CD4-positive, alpha-beta T cell treated with Interleukin-2 at 100 ng/mL for 4 hours (primary cell): ENCODE data around the gene LTBP3.

Experiments
- DNase-seq: peaks from one replicate; pipeline ENCODE4 v3.0.0-alpha.2; 2020; ENCODE audit warnings: low spot score

The LTBP3 gene

GRCh38 chr11:65553301-65554001 lies 4.7 kb downstream of the LTBP3 start:
- peak; percentile 81 for DNase-seq

GRCh38 chr11:65552388-65552951 lies 5.7 kb downstream of the LTBP3 start:
- DNase-seq: no peak

- peak; percentile 66 for DNase-seq
Observed at GRCh38 chr11:65551572-65552387, 6.4 kb downstream of the LTBP3 start.

- no peak for DNase-seq
Observed at GRCh38 chr11:65549096-65549495, 9.1 kb downstream of the LTBP3 start.

DNA sequence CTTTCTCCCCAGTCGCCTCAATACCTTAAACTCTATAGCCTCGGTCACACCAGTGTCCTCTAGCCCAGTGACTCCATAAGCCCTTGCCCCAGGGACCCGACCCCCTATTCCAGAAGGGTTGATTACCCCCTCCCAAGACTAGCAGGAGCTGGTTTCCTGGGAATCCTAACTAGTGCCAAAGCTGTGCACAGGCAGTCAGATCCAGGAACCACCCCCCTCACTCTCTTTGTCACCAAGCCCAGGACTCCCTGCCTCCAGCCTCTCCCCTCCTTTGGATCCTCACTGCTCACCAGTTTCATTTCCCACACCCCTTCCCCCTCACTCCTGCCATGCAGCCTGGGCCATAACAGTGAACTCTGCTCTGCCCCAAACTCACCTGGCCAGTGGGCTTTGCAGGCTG lies 9.8 kb downstream of the LTBP3 start:
- no peak for DNase-seq

GRCh38 chr11:65547446-65548125 lies 10.6 kb downstream of the LTBP3 start:
- DNase-seq: peak; percentile 47

- peak; percentile 98 for DNase-seq
Observed at GRCh38 chr11:65546217-65546958, 11.8 kb downstream of the LTBP3 start.

- DNase-seq: no peak
Observed at GRCh38 chr11:65545853-65546216, 12.3 kb downstream of the LTBP3 start.

- DNase-seq: no peak
Observed at GRCh38 chr11:65542738-65543390, 15.3 kb downstream of the LTBP3 start.

DNA sequence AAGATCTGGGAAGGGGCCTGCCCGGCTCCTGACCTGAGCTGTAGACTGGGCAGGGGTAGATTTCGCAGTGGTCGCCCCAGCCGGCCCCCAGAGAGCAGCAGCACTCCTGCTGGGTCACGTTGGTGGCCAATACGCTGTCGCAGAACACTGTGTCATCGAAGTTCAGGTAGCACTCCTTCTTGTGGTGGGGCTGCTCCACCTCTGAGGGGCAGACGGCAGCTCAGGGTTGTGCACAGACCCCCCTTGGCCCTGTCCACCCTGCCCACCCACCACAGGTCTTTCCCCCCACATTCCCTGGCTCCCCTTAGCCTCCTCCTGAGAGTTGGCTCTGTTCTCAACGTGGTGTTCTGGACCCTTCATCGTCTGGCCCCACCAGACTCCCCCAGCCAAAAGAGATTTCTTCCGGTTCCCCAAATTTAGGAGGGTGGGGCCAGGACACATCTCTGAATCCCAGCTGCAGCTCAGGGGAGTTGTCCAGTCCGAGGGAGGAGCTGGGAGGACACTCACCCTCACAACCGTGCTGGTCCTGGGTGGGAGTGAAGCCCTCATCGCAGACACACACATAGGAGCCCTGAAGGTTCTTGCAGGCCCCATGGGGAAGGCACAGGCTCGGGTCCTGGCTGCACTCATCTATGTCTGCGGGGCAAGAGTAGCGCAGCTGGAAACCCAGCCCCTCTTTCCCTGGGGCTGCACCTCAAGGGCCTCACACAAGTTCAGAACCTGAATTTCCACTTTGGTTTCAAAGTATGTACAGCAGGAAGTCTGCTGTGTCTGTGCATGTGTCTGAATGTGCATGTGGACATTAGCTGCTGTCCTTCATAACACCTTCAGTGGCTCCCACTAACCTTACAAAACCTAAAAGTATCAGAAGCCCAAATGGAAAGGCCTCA lies 16.8 kb downstream of the LTBP3 start:
- no peak for DNase-seq

GRCh38 chr11:65540290-65541092 lies 17.7 kb downstream of the LTBP3 start:
- DNase-seq: peak; percentile 91

- DNase-seq: no peak
Observed at GRCh38 chr11:65539744-65540289, 18.3 kb downstream of the LTBP3 start.

- DNase-seq: no peak
Observed at GRCh38 chr11:65538915-65539743, 19.0 kb downstream of the LTBP3 start.

GRCh38 chr11:65538232-65538914 lies 19.8 kb downstream of the LTBP3 start:
- DNase-seq: no peak

DNA sequence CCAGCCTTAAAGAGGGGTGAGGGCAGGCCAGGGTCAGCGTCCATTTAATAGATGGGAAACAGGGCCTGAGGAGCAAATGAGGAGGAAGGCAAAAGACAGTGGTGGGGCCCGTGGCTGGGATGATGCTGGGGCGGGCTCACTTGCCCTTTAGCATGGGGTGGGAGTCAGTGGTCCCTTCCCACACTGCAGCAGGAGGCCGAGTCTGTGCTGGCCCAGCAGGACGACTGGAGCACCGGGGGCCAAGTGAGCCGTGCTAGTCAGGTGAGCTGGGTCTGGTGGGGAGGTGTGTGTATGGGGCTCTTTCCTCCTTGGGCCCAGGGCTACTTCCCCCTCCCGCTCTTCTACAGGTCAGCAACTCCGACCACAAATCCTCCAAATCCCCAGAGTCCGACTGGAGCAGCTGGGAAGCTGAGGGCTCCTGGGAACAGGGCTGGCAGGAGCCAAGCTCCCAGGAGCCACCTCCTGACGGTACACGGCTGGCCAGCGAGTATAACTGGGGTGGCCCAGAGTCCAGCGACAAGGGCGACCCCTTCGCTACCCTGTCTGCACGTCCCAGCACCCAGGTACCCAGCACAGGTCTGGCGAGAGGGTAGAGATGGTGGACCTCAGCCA lies 20.4 kb downstream of the LTBP3 start:
- DNase-seq: no peak

- DNase-seq: no peak
Observed at GRCh38 chr11:65537296-65537597, 20.9 kb downstream of the LTBP3 start.
